Caco-2 (cell line): ENCODE data around the gene COL15A1. TPM values are rescaled to one million over a fixed set of nuclear protein-coding genes. Genes with fewer than 3 reads are reported as not detected.

Experiments used
- BruUV-seq: library from RNA; stranded (reverse); fragments of 400-500 nt; replicated peaks from 2 replicates; lab custom pipeline; 2021; lab: Mats Ljungman, UMichigan
- CTCF ChIA-PET: fragments of 300-600 bp; sonication (Branson Sonifier 250); formaldehyde crosslinking; loops from one replicate; lab custom pipeline; 2022; ENCODE audit warnings: antibody characterized with exemption; lab: Charles Lee
- POLR2A ChIA-PET: fragments of 300-600 bp; sonication (Branson Sonifier 250); formaldehyde crosslinking; loops from one replicate; lab custom pipeline; 2022; ENCODE audit warnings: antibody characterized with exemption; lab: Charles Lee
- DNase-seq, 2 experiments: peaks; one replicate each; pipeline versions ENCODE4 v3.0.0 to v3.0.0-alpha.2; 2020 to 2022
- H3K27me3 ChIP-seq: replicated peaks from 2 replicates; pipeline ENCODE4 v1.6.0; 2011; ENCODE audit warnings: low read length; ENCODE audit not compliant: control insufficient read depth, insufficient read depth
- H3K36me3 ChIP-seq: 2 replicates; pipeline ENCODE4 v1.5.1; 2011; ENCODE audit warnings: low read length; ENCODE audit not compliant: control insufficient read depth, insufficient read depth
- H3K4me1 ChIP-seq: fragments of 250-450 bp; sonication (Bioruptor Pico); 2 replicates; pipeline ENCODE4 v1.5.1; 2020; ENCODE audit warnings: mild to moderate bottlenecking
- H3K4me3 ChIP-seq: 2 replicates; pipeline ENCODE4 v1.5.1; 2011; ENCODE audit warnings: low read depth, mild to moderate bottlenecking, control low read depth, low read length
- H3K9me3 ChIP-seq: fragments of 250-450 bp; sonication (Bioruptor Pico); 2 replicates; pipeline ENCODE4 v1.5.1; 2020; ENCODE audit warnings: mild to moderate bottlenecking, moderate library complexity
- H3K27ac Mint-ChIP-seq: one replicate; pipeline ENCODE4 v1.8.0; 2022; ENCODE audit warnings: mixed read lengths; ENCODE audit not compliant: unreplicated experiment
- H3K27me3 Mint-ChIP-seq: one replicate; pipeline ENCODE4 v1.8.0; 2022; ENCODE audit warnings: mixed read lengths; ENCODE audit not compliant: insufficient read depth, unreplicated experiment
- H3K36me3 Mint-ChIP-seq: one replicate; pipeline ENCODE4 v1.8.0; 2022; ENCODE audit warnings: mild to moderate bottlenecking, mixed read lengths; ENCODE audit not compliant: insufficient read depth, unreplicated experiment
- H3K4me1 Mint-ChIP-seq: one replicate; pipeline ENCODE4 v1.8.0; 2022; ENCODE audit warnings: low read depth, mixed read lengths; ENCODE audit not compliant: unreplicated experiment
- H3K4me3 Mint-ChIP-seq: one replicate; pipeline ENCODE4 v1.8.0; 2022; ENCODE audit warnings: mild to moderate bottlenecking, moderate library complexity, mixed read lengths; ENCODE audit not compliant: unreplicated experiment
- H3K9me3 Mint-ChIP-seq: one replicate; pipeline ENCODE4 v1.8.0; 2022; ENCODE audit warnings: mixed read lengths; ENCODE audit not compliant: unreplicated experiment
- intact Hi-C: fragments of 100-400 bp; cut with micrococcal nuclease; formaldehyde crosslinking; loops from one replicate; pipeline ENCODE4 v1.10.0; 2022; ENCODE audit not compliant: unreplicated experiment
- total RNA-seq: library from RNA; stranded (reverse); gene quantifications from 2 replicates; pipeline ENCODE4 v1.2.3, GENCODE V29; 2022
- TF ChIP-seq, protein P1 (sequence below), 2 experiments: fragments of 200-600 bp in 1 of 2; IDR thresholded peaks; 1 replicate in 1 of 2; 2 replicates in 1 of 2; pipeline versions ENCODE4 v1.5.1 to v1.8.0; 2011 to 2022; ENCODE audit warnings: antibody characterized with exemption in 1 of 2, control low read depth in 1 of 2, inconsistent platforms in 1 of 2, low read depth in 1 of 2, low read length in 1 of 2, mild to moderate bottlenecking in 1 of 2, moderate library complexity in 1 of 2; ENCODE audit not compliant: insufficient read depth in 1 of 2, severe bottlenecking in 1 of 2, unreplicated experiment in 1 of 2

The COL15A1 gene
- total RNA-seq, 1 experiment from 2014 or later, result not detected

DNA sequence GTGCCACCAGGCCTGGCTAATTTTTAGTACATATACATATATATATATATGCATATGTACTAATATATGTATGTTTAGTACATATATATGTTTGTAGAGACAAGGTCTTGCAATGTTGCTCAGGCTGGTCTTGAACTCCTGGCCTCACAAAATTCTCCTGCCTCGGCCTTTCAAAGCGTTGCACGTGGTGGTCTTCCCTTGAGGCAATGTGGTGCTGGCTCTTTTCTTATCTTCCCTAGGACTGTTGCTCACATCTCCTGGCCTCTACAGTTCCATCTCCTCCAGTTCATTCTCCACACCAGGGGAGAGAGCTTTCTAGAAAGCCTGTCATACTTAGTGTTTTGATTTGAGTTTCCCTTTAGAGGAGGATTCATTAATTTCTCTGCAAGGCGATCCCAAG lies 132.3 kb downstream of the COL15A1 start:
- BruUV-seq, result no TSS peak
- TF ChIP-seq, protein P1, sequence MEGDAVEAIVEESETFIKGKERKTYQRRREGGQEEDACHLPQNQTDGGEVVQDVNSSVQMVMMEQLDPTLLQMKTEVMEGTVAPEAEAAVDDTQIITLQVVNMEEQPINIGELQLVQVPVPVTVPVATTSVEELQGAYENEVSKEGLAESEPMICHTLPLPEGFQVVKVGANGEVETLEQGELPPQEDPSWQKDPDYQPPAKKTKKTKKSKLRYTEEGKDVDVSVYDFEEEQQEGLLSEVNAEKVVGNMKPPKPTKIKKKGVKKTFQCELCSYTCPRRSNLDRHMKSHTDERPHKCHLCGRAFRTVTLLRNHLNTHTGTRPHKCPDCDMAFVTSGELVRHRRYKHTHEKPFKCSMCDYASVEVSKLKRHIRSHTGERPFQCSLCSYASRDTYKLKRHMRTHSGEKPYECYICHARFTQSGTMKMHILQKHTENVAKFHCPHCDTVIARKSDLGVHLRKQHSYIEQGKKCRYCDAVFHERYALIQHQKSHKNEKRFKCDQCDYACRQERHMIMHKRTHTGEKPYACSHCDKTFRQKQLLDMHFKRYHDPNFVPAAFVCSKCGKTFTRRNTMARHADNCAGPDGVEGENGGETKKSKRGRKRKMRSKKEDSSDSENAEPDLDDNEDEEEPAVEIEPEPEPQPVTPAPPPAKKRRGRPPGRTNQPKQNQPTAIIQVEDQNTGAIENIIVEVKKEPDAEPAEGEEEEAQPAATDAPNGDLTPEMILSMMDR (IDR thresholded peaks at IDR 0.05; ENCODE audit: insufficient read depth in 1 of 2, low read depth in 1 of 2, low read length in 1 of 2, severe bottlenecking in 1 of 2, unreplicated experiment in 1 of 2), result no peak
- POLR2A ChIA-PET, result no interaction called here
- H3K27ac Mint-ChIP-seq, result no peak overlapping the region
- no peaks in the 10 kb centered on the region for H3K4me1 Mint-ChIP-seq
- Histone ChIP-seq H3K4me1 (no peaks in the 10 kb centered on the region), H3K9me3 (no peaks in the 10 kb centered on the region), H3K4me3 (no peak overlapping the region), H3K27me3 (no peaks in the 10 kb centered on the region), H3K36me3 (no peaks in the 10 kb centered on the region)
- no peaks in the 10 kb centered on the region for H3K9me3 Mint-ChIP-seq
- no peaks in the 10 kb centered on the region for H3K36me3 Mint-ChIP-seq
- DNase-seq, result no peak
- intact Hi-C loops, result no loop called here
- peaks cover 20% of the 10 kb centered on the region for H3K27me3 Mint-ChIP-seq
- CTCF ChIA-PET, result no interaction called here
- H3K4me3 Mint-ChIP-seq, result no peak overlapping the region

DNA sequence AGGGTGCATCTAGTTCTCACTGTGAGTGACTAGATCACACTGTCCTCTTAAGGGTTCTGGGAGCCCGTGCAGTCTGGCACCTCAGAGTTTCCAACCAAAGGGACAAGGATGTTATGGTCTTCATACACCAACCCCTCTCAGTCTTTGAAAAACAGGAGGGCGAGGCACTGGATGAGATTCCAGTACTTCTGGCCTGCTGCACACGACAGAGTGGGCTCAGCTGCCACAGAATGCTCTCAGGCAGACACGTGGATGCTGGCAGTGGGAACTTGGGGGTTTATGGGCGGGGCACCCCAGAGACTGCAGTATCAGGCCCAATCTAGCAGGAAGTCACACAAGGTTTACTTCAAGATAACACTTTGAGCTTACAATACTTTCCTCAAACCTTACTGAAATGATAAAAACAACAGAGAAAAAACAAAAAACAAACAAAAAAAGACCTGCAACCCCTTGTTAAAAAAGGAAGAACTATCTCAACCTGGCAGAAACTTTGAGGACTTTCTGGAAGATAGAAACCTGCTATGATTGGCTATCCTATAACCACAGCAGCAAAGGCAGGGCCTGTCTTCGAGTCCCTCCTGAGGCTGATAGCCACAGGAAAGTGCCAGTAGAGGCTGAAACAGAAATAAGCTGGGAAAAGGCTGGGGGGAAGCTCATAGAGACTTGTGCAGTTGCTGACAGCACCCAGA lies 132.9 kb downstream of the COL15A1 start:
- ChIA-PET CTCF (no interaction called here), POLR2A (no interaction called here)
- H3K27me3 Mint-ChIP-seq, result peaks cover 25% of the 10 kb centered on the region
- Histone ChIP-seq H3K9me3 (no peaks in the 10 kb centered on the region), H3K4me3 (no peak overlapping the region), H3K27me3 (no peaks in the 10 kb centered on the region), H3K4me1 (no peaks in the 10 kb centered on the region), H3K36me3 (no peaks in the 10 kb centered on the region)
- no peaks in the 10 kb centered on the region for H3K4me1 Mint-ChIP-seq
- no peak overlapping the region for H3K4me3 Mint-ChIP-seq
- DNase-seq, result no peak
- no peaks in the 10 kb centered on the region for H3K36me3 Mint-ChIP-seq
- H3K27ac Mint-ChIP-seq, result no peak overlapping the region
- no TSS peak for BruUV-seq
- TF ChIP-seq, protein P1 (IDR thresholded peaks at IDR 0.05; ENCODE audit: insufficient read depth in 1 of 2, low read depth in 1 of 2, low read length in 1 of 2, severe bottlenecking in 1 of 2, unreplicated experiment in 1 of 2), result no peak
- H3K9me3 Mint-ChIP-seq, result no peaks in the 10 kb centered on the region
- intact Hi-C loops, result no loop called here

DNA sequence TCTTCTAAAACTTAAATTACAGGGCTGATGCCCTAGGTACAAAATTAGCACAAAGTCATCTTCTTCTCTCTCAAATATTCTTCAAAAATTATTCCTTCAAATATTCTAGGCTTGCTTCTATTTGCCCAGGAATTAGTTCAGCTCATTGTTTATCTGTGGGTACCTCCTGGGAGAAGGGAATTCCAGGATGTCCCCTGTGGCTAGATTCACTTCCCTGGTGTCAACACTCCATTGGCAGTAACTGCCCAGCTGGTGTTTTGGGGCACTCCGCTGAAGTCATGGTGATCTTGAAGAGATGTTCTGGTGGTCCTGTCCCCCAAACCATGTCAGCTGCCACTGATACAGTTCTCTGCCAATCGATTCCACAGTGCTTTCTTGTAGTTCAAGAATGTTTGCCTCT lies 135.0 kb downstream of the COL15A1 start:
- CTCF ChIA-PET, result no interaction called here
- no peaks in the 10 kb centered on the region for H3K4me1 Mint-ChIP-seq
- no peaks in the 10 kb centered on the region for H3K36me3 ChIP-seq

More for the DNA sequence above, 135.0 kb downstream of the COL15A1 start:
- POLR2A ChIA-PET, result no interaction called here
- peaks cover 25% of the 10 kb centered on the region for H3K27me3 Mint-ChIP-seq
- Histone ChIP-seq H3K27me3 (no peaks in the 10 kb centered on the region), H3K9me3 (no peaks in the 10 kb centered on the region), H3K4me3 (no peak overlapping the region), H3K4me1 (no peaks in the 10 kb centered on the region)
- intact Hi-C loops, result no loop called here
- H3K9me3 Mint-ChIP-seq, result no peaks in the 10 kb centered on the region
- no peak for DNase-seq
- TF ChIP-seq, protein P1 (IDR thresholded peaks at IDR 0.05; ENCODE audit: insufficient read depth in 1 of 2, low read depth in 1 of 2, low read length in 1 of 2, severe bottlenecking in 1 of 2, unreplicated experiment in 1 of 2), result no peak
- H3K4me3 Mint-ChIP-seq, result no peak overlapping the region
- no peaks in the 10 kb centered on the region for H3K36me3 Mint-ChIP-seq
- no TSS peak for BruUV-seq
- no peak overlapping the region for H3K27ac Mint-ChIP-seq
